Fibroblast of lung (primary cell): Measurements from ENCODE around the gene PAQR5. TPM values are rescaled to one million over a fixed set of nuclear protein-coding genes. Genes with fewer than 3 reads are reported as not detected.
A peak's percentile ranks its signal among the peaks of the same experiment; 100 is the strongest.

ENCODE experiments used
- DNase-seq, 2 donors: peaks; one replicate each; pipeline versions ENCODE4 v3.0.0 to v3.0.0-alpha.2; 2010; ENCODE audit warnings: low read depth in 2 of 2
- H2AFZ ChIP-seq: 2 replicates; pipeline ENCODE4 v1.5.1; 2012; ENCODE audit warnings: low read length, control low read depth, inconsistent platforms
- H3K27ac ChIP-seq: 2 replicates; pipeline ENCODE4 v1.5.1; 2011; ENCODE audit warnings: low read length, control low read depth; ENCODE audit not compliant: insufficient read depth
- H3K27me3 ChIP-seq: 2 replicates; pipeline ENCODE4 v1.5.1; 2011; ENCODE audit warnings: mild to moderate bottlenecking, low read length; ENCODE audit not compliant: control insufficient read depth, insufficient read depth
- H3K36me3 ChIP-seq: 2 replicates; pipeline ENCODE4 v1.5.1; 2011; ENCODE audit warnings: low read length; ENCODE audit not compliant: control insufficient read depth, insufficient read depth
- H3K4me1 ChIP-seq: 2 replicates; pipeline ENCODE4 v1.5.1; 2011; ENCODE audit warnings: low read length; ENCODE audit not compliant: control insufficient read depth, insufficient read depth; ENCODE audit errors: extremely low read depth
- H3K4me2 ChIP-seq: 2 replicates; pipeline ENCODE4 v1.5.1; 2011; ENCODE audit warnings: low read length, control low read depth; ENCODE audit not compliant: insufficient read depth; ENCODE audit errors: extremely low read depth
- H3K4me3 ChIP-seq, 4 experiments: fragments of 200-600 bp in 1 of 4; sonication (generic) in 1 of 4; replicated peaks in 1 of 4; 2 replicates each; pipeline ENCODE4 v1.5.1; 2011 to 2016; ENCODE audit warnings: low read length in 4 of 4, low read depth in 3 of 4, mild to moderate bottlenecking in 3 of 4, control low read depth in 2 of 4, inconsistent platforms in 1 of 4, mixed read lengths in 1 of 4; ENCODE audit not compliant: insufficient read depth in 1 of 4; ENCODE audit errors: control extremely low read depth in 1 of 4
- H3K79me2 ChIP-seq: 2 replicates; pipeline ENCODE4 v1.5.1; 2012; ENCODE audit warnings: mild to moderate bottlenecking, low read length, inconsistent platforms; ENCODE audit not compliant: control insufficient read depth, insufficient read depth
- H3K9ac ChIP-seq: 2 replicates; pipeline ENCODE4 v1.5.1; 2011; ENCODE audit warnings: mild to moderate bottlenecking, low read length, control low read depth; ENCODE audit not compliant: insufficient read depth
- H3K9me3 ChIP-seq: 2 replicates; pipeline ENCODE4 v1.5.1; 2012; ENCODE audit warnings: low read depth, low read length; ENCODE audit not compliant: control insufficient read depth, insufficient read depth
- H4K20me1 ChIP-seq: 2 replicates; pipeline ENCODE4 v1.5.1; 2011; ENCODE audit warnings: low read length; ENCODE audit not compliant: control insufficient read depth, insufficient read depth; ENCODE audit errors: extremely low read depth
- CTCF ChIP-seq, 2 donors: IDR thresholded peaks in 1 of 2; conservative IDR thresholded peaks in 1 of 2; 1 replicate in 1 of 2; 2 replicates in 1 of 2; pipeline ENCODE4 v1.5.1; 2011 to 2012; ENCODE audit warnings: low read length in 2 of 2, control low read depth in 1 of 2, inconsistent platforms in 1 of 2, low read depth in 1 of 2, mild to moderate bottlenecking in 1 of 2
- EZH2 ChIP-seq: IDR thresholded peaks from 2 replicates; pipeline ENCODE4 v1.5.1; 2012; ENCODE audit warnings: low read length, control low read depth, mild to moderate bottlenecking; ENCODE audit errors: missing control alignments
- polyA plus RNA-seq, 2 donors: library from polyadenylated mRNA; depleted of rRNA in 1 of 2; stranded (reverse) in 1 of 2; unstranded in 1 of 2; fragments of >200 nt; gene quantifications; 2 replicates each; pipeline ENCODE4 v1.2.1, GENCODE V29; 2011 to 2012; ENCODE audit warnings: missing spikeins in 1 of 2
- total RNA-seq: library from RNA; depleted of rRNA; stranded (reverse); fragments of >200 nt; gene quantifications from 2 replicates; pipeline ENCODE4 v1.2.1, GENCODE V29; 2014

Gene PAQR5
- total and polyA plus RNA-seq, 2 donors (not counting 1 experiment from before 2014, with no cell fraction given): 6.0 to 16.2 TPM

GRCh38 chr15:69305933-69306568, 7.3 kb downstream of the PAQR5 start:
- Histone ChIP-seq H4K20me1 (no peaks in the 10 kb centered on the region), H3K4me1 (peaks cover 25% of the 10 kb centered on the region), H3K9me3 (no peaks in the 10 kb centered on the region), H3K4me3 (no peak overlapping the region), H3K27me3 (no peaks in the 10 kb centered on the region), H3K9ac (no peak overlapping the region), H3K36me3 (no peaks in the 10 kb centered on the region), H3K79me2 (no peaks in the 10 kb centered on the region), H3K4me2 (peak overlapping the region; percentile 86), H3K27ac (peak overlapping the region; percentile 91), H2AFZ (peak overlapping the region; percentile 10)
- DNase-seq: peak in 1 of 2 donors; percentile 25
- TF ChIP-seq CTCF (conservative IDR thresholded peaks at IDR 0.05 in 1 of 2, IDR thresholded peaks at IDR 0.05 in 1 of 2; ENCODE audit: low read depth in 1 of 2, low read length in 2 of 2) (no peak), EZH2 (no peak)

GRCh38 chr15:69307939-69308338, 9.2 kb downstream of the PAQR5 start:
- Histone ChIP-seq H3K4me3 (no peak overlapping the region), H3K9ac (no peak overlapping the region), H3K4me2 (no peak overlapping the region), H2AFZ (no peak overlapping the region), H3K4me1 (peaks cover 27% of the 10 kb centered on the region), H3K9me3 (no peaks in the 10 kb centered on the region), H3K79me2 (no peaks in the 10 kb centered on the region), H3K27me3 (no peaks in the 10 kb centered on the region), H3K27ac (no peak overlapping the region), H3K36me3 (no peaks in the 10 kb centered on the region), H4K20me1 (no peaks in the 10 kb centered on the region)
- no peak for DNase-seq
- TF ChIP-seq EZH2 (no peak), CTCF (conservative IDR thresholded peaks at IDR 0.05 in 1 of 2, IDR thresholded peaks at IDR 0.05 in 1 of 2; ENCODE audit: low read depth in 1 of 2, low read length in 2 of 2) (no peak)

GRCh38 chr15:69308949-69309348, 10.2 kb downstream of the PAQR5 start:
- Histone ChIP-seq H4K20me1 (no peaks in the 10 kb centered on the region), H3K79me2 (no peaks in the 10 kb centered on the region), H3K4me2 (no peak overlapping the region), H3K9ac (no peak overlapping the region), H3K4me3 (no peak overlapping the region), H2AFZ (no peak overlapping the region), H3K36me3 (no peaks in the 10 kb centered on the region), H3K27ac (no peak overlapping the region), H3K9me3 (no peaks in the 10 kb centered on the region), H3K4me1 (peaks cover 19% of the 10 kb centered on the region), H3K27me3 (no peaks in the 10 kb centered on the region)
- TF ChIP-seq EZH2 (no peak), CTCF (conservative IDR thresholded peaks at IDR 0.05 in 1 of 2, IDR thresholded peaks at IDR 0.05 in 1 of 2; ENCODE audit: low read depth in 1 of 2, low read length in 2 of 2) (no peak)
- no peak for DNase-seq
